Globus pallidus (tissue), 1 donor: ENCODE data around the gene NAB2.

Experiments
- DNase-seq: peaks from one replicate; pipeline ENCODE4 v3.0.0-alpha.2; 2015; ENCODE audit warnings: low spot score

Gene NAB2

DNA sequence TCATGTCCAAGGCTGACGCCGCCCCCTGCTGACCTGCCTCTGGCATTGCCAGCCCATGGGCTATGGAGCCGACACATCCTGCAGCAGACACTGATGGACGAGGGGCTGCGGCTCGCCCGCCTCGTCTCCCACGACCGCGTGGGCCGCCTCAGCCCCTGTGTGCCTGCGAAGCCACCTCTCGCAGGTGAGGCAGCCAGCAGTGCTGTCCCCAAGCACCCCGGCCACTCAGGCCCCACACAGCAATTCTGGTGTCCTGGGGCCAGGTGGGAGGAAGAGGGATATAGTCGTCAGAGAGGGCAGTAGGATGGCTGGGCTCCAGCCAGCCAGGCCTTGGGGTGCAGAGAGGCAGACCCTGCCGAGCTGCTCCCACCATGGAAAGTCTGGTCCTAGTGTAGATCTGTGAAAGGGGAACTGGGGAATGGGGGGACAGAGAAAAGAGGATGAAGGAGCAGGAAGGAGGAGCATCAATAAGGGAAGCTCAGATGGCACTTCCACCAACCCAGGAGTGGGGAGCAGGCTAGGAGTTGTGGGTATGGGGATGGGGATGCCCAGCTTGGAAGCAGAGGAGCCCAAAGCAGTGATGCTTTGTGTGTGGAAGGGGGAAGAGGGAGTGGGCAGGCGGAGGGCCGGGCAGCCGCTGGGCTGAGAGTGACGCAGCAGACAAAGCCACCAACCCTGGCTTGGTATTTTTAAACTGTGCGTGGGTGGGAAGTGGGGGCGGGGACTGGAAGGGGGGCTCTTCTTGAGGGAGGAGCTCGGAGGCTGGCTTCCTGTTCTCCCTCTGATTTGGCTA, 4.7 kb downstream of the NAB2 start:
- DNase-seq, result no peak

DNA sequence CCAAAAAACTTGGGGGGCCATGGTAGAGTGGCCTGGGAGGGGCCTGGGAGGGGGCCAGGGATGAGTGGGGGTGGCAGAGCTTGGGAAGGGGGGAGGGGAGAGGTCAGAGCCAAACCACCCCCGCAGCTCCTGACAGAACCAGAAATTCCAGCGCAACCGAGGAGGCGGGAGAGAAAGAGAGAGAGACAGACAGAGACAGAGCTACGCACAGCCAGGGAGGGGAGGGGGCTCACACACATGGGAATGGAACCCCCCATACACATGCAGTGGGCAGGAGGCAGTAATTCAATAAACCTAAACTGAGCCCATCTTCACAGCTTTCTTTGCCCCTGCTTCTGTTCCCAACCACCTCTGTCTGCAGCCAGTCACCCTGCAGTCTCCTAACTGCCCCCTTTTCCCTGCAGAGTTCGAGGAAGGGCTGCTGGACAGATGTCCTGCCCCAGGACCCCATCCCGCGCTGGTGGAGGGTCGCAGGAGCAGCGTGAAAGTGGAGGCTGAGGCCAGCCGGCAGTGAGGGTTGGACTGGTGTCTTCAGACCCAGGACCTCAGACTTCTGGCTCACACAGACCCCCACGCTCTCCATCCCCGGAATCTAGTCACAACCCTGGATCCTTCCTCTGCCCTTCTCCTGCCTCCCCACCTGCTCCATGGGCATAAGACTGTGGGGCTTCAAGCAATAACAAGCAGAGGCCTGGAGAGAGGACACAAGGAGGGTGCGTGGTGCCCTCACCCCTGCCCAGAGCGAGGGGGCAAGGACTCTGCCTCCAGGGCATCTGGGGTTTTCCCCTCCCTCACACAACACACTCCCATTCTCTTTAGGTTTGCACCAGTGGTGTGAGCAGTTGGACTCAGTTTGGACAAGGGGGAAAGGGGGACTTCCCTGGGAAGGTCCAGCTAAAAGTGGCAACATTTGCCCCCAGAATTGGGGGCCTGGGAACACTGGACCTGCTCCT, 5.6 kb downstream of the NAB2 start:
- DNase-seq, result no peak

DNA sequence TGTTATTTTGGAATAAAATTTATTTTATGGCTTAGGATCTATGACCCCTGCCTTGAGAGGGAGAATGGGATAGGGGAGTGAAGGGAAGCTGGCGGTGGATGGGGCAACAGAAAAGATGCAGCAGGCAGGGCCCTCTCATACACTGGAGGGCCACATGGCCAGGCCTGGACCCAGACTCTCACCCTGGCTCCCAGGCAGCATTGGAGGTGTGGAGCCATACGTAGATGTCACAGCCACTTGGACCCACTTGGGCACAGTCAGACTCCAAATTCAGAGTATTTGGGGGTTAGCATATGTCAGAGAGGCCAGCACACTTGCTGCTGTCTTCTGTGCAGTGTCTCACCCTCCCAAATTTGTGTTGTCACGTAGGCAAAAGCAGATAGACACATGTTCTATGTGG, 6.5 kb downstream of the NAB2 start:
- no peak for DNase-seq

DNA sequence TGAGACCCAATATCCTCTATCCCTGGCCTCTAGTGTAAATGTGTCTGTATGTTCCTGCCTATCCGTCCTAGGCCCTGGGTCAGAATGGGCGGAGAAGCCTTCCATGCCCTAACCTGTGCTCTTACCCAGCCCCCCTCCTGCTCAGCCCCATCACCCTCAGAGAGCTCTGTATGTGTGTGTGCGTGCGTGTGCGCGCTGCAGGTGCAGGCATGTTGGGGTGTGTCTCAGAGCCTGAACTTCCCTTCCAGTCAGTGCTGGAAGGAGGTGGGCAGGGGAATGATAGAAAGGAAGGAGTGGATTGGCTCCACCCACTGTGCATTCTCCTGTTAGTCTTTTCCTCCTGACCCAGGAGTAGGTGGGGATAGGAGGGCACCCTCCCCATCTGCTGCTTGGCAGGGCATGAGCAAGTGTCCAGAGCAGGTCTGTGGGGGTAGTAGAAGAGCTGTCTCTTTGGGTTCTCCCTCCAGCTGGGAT, 7.2 kb downstream of the NAB2 start:
- DNase-seq, result no peak

DNA sequence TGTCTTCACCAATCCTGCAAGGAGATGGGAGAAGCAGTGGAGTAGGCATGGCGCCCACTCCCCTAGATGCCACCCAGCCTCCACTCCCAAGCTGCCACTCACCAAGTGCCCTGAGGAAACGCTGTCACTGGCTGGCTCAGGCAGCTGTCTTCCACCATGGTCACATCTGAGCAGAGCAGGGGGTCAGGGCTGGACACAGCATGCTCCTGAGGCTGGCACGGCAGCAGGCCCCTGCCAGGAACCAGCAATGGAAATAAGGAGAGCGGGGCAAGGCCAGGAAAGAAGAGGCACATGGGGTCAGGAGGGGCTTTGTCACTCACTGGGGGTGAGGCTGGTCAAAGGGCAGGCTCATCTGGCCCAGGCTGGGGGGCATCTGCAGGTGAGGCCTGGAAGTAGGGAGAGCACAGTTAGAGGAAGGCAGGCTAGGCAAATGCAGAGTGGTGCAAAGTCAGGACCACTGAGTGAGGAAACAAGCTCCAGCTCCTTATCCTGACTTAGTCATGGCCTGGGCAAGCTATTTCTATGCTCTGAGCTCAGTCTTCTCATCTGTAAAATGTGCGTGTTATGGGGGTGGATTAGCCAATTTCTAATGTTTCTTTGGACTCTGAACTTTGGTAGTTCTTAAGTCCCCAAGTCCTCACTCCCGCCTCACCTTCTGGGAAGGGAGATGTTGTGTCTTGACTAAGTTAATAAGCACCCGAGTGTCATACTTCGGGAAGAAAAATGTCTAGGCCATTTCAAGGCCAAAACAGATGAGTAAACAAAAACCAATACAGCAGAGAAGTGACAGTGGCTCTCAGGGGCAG, 8.0 kb downstream of the NAB2 start:
- no peak for DNase-seq

DNA sequence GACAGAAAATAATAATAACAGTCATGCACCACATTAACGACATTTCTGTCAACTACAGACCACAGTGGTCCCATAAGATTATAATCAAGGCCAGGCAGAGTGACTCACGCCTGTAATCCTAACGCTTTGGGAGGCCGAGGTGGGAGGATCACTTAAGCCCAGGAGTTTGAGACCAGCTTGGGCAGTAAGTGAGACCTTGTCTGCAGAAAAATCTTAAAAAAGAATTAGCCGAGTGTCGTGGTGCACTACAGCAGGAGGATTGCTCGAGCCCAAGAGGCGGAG, 8.6 kb downstream of the NAB2 start:
- DNase-seq, result no peak

DNA sequence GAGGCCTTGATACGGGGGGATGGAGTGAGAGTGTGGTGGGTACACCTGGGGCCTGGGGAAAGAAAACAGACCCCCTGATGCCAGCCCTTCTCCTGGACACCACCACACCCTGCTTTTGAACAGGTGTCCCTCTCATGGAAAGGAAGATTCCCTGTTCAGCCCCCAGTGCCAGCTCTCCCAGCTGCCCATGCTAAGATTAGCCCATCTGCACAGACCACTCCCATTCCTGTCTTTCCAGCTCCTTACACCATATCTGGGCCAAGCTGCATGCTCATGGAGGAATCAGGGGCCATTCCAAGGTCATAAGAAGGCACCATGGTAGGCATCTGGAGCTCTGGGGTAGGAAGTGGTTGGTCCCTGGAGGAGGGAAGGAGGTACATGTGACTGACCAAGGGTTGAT, 9.6 kb downstream of the NAB2 start:
- DNase-seq, result no peak

DNA sequence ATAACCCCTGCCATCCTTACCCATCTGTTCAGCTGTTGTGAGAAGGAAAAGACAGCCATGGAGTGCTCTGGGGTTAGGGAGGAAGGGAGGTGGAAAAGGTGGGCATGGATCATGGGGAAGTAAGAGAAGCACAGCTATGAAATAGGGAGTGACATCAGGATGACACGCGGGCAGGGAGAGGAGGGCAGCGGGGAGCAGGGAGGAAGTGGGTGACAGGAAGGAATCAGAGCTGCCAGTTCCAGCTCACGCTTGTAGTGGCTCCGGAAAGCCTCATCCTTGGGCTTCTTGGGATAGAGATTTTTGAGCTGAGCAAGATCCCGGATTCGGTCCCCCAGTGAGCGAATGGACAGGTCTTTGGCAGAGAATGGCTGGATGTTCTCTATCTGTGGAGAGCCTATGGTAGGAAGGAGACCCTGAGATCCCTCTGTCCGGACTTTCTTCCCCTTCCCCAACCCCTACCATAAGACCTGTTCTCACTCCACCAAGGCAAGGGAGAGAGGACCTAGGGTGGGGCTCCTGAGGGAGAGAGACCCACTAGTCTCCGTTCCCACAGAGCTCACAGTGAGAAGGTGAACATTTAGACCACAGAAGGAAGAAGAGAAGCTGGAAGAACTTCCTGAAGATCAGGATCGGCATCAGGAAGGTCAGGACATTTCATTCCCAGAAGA, 10.3 kb downstream of the NAB2 start:
- DNase-seq, result no peak

DNA sequence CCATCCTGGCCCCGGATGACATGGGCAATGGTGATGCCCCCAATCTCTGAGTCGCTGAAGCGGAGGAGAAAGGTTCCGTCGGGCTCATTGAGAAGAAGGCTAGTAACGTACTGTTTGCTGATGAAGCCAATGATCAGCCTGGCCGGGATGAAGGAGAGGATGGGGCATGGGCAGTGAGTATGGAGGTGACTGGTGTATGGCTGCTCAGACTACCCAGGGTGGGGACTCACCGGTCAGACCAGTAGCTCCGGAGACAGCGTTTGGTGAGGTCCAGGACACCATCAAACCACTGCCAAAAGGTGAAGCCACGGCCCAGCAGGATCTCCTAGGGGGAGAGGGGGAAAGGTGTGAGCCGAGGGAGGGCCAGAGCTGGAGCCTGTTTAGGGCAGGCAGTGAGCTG, 10.9 kb downstream of the NAB2 start:
- no peak for DNase-seq

DNA sequence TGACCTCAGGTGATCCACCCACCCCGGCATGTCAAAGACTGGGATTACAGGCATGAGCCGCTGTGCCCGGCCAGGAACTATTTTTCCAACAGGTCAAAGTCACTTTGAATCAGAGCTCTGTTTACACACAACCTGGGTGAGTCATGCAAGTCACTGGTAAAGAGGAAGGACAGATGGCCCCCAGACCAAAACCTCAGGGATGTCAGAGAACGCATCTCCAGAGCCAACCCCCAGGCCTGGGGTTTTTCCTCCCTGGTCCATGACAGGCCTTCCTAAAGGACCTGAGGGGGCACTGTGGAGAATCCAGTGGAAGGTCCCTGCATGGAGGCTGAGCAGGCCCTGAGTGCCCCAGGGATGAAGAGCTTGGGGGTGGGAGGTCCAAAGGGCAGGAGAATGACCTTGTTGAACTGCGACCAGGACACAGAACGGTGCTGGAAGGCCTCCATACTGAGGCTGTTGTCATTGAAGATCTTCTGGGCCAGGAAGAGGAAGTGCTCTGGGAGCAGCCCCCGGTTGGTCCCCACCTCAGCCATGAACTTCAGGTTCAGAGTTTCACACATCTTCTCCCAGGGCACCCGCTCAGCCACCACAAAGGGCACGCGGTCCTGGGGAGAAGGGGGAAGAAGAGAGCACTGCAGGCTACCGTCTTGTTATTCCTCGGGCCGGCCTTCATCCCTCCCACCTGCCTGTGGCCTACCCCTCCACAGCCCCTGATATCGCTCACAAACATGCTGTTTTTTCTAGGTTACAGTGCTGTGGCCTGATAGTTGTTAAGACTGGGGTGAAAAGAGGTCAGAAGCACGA, 13.2 kb downstream of the NAB2 start:
- DNase-seq, result no peak

DNA sequence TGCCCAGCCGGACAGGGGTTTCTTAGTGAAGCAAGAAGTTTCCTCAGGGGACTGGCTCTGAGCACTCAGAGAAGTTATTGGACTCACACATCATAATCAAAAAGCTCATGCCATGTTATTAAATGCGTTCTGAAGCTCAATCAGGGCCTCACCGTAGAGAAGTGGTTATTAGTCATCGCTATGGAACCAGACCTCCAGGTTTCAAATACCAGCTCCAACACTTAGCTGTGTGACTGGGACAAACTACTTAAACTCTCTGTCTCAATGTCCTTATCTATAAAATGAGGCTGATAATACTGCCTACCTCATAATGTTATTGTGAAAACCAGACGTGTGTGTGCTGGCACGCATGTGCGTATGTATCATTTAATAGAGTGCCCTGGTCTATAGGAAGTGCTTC, 14.9 kb downstream of the NAB2 start:
- DNase-seq, result no peak

DNA sequence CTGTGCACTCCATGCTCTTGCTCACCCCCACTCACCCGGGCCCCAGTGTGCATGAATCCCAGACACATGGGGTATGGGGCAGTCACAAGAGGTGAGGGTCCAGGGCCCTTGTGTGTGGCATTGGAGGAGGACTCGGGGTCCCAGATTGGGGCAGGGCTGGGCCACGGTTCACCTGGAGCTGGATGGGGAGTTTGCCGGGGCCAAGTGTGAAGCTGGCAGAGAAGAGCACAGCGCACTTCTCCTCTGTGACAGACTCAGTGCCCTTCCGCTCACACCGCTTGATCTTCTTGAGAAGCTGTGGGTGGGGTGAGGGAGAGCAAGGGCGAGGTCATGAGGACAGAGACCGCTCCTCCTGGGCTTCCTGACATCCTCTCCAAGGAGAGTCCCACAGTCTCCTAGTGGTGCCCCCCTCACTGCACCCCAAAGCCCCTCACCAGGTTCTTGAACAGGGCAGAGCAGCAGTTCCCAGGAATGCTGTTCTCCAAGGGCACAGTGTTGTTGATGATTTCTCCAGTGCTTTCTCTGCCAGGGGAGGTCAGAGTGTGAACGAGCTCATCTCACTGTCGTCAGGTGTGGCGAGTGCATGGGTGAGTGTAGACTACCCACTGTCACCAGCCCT, 15.5 kb downstream of the NAB2 start:
- no peak for DNase-seq

DNA sequence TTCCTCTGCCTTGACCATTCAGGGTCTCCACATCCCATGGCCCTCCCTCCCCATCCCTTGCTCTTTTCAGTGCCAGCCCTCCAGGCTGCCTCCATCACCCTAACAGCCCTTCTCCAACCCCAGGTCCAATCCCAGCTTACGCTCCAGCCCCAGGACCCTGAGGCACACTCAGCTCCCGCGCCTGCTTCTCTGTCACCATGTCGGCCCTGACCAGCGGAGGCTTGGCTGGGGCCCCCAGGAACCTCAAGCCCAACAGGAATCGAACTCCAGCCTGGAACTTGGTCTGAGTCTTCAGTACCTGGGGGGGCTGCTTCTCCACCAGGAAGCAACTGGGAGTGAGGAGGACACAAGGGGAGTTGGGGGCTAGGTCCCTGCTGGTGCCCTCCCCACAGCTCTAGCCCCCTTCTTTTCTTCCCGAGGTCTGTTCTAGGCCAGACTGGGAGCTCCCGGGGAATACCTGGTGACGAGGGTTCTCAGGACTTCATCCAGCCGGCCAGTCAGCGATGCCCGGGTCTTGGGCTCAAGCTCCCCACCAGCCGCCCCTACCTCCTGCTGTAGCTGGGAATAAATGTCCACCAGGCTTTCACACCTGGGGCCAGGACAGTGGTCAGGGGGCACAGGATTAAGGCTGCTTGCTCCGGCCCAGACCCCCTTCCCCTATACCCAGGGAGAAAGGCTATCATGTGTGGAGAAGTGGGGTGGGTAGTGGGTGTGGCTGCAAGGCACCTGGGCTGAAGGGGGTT, 16.3 kb downstream of the NAB2 start:
- no peak for DNase-seq

DNA sequence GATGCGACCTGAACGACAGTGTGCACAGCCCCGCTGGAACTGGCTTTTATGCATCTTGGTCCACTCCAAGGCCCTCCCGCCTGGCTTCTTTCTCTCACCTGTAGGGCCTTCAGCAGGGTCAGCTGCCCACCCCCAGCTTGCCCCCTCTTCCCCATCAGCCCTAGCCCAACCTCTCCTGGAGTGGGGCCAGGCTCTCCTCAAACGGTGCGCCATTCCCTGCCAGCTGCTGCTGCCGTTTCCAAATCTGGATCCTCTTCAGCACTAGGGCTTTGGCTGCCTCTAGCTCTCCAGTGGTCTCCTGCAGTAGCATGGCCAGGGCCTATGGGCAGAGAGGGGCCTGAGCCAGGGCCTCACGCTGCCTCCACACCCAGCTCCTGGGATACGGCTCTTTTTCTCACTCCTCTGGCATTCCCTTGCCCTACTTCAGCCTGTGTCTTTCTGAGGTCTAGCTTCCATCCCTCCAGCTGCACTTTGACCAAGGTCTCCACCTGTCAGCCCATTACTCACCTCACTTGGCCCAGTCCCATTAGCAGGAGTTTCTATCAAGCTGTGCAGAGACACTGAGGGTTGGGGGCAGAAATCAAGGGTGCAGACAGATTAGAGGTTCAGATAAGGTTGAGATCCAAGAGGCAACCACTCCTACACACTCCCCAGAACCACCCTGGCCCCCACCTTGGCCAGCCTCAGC, 17.3 kb downstream of the NAB2 start:
- no peak for DNase-seq

DNA sequence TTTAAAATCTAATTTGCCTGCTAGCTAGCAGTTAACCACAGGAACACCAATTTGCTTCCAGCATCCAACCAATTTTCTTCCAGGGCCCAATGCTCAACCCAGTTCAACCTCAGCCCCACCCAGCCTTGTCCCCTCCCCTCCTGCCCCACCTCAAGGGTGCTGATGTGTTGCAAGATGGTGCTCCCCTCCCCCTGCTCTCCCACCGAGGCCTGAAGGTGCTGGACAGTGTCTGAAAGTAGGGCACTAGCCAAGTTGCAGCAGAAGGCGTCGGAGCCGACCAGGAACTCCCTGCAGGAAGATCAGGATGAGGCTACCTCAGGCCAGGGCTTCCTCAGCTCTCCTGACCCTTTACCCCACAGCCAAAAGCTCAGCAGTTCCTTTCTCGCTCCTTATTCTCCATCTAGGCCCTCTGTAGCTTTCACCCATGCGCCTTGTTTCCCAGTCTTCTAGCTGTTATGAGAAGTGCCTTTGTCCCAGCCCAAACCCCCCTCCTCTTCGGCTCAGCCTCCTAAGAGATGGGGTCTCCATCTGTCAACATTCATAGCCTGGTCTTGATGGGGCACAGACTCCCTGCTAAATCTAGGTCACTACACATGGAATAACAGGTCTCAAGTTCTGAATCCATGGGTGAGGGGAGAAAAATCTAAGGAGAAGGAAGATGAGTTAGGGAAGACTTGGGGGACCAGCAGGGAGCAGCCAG, 18.7 kb downstream of the NAB2 start:
- no peak for DNase-seq

DNA sequence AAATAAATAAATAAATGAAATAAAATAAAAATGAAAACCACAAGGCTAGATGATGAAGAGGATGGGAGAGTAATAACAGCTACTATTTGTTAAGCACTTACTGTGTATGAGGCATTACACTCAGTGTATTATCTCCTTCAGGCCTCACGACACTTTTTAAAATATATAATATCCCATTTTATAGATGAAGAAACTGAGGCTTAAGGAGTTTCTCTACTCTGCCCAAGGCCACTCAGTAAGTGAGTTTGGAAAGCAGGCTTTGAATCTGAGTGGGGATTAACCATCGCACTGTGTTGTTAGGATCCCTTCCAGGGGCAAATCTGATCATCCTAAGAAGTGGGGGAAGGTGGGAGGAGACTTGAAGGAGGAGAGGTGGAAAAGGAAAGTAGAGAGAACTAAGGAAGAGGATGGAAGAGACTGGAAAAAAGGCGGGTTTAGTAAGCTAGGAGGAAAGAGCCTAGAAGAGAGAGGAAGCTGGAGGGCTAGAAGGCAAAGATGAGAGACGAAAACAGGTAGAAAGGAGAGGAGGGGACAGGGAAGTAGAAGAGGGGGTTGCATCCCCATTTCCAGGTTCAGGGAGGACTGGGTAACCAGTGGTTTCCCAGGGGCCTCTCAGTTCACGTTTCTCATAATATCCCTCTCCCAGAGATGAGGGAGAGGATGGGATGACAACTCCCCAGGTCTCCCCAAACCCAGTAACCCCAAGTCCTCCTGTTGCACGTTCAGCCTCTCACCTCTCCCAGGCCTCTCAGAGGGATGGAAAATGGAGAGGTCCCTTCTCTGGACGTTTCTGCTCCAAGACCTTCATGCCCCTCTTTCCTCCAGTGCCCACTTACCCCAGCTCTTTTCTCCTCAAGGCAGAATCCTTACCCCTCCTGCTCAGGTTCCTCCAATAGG, 20.5 kb downstream of the NAB2 start:
- no peak for DNase-seq
